T-helper 2 cell treated with Interferon-gamma antibody and Interleukin-4, amounts not matched to agents 5 μg/mL and 100 μg/mL, for 36 hours (primary cell): Measurements from ENCODE around the gene PTTG1IP.
"Not testable (repeated sequence)": the region's sequence is repeated elsewhere in the genome, so short reads cannot be mapped to it uniquely, and the experiment has no call there.

ENCODE experiments used
- DNase-seq: peaks from one replicate; pipeline ENCODE4 v3.0.0; 2021; ENCODE audit warnings: low spot score
- H3K27ac Mint-ChIP-seq: one replicate; pipeline ENCODE4 v1.8.0; 2021; ENCODE audit warnings: mild to moderate bottlenecking, mixed read lengths
- H3K27me3 Mint-ChIP-seq: one replicate; pipeline ENCODE4 v1.8.0; 2021; ENCODE audit warnings: low read depth, mixed read lengths
- H3K36me3 Mint-ChIP-seq: one replicate; pipeline ENCODE4 v1.8.0; 2021; ENCODE audit warnings: low read depth, mixed read lengths
- H3K4me1 Mint-ChIP-seq: one replicate; pipeline ENCODE4 v1.8.0; 2021; ENCODE audit warnings: low read depth, mixed read lengths
- H3K4me3 Mint-ChIP-seq: one replicate; pipeline ENCODE4 v1.8.0; 2022; ENCODE audit warnings: mild to moderate bottlenecking, moderate library complexity, mixed read lengths
- H3K9me3 Mint-ChIP-seq: one replicate; pipeline ENCODE4 v1.8.0; 2021; ENCODE audit warnings: mixed read lengths

The PTTG1IP gene

DNA sequence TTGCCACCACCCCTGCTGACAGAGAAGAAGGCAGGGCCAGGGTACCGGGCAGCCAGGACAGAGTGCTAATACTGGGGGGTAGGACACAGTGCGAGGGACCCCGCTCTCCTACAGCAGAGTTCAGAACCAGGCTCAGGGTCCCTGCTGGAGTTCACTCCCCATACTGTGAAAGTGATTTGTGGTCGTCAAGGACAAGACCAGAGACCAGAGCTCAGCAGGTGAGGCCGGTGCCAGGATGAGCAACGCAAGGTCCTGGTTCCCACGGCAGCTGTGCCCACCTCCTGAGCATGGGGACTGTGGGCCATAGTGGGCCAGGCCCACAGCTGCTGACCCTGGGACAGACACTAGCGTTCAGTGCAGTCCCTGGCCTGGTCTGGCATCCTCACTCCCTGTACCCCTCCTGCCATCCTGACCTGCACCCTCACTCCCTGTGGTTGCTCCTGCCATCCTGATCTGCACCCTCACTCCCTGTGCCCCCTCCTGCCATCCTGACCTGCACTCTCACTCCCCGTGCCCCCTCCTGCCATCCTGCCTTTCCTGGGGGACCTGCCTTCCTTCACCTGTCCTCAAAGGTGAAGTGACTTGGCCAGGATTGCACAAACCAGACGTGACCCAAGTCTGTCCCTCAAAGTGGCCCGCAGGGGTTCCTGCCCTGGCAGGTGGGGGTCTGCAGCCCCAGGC, 13.8 kb upstream of the PTTG1IP start:
- Mint-ChIP-seq H3K27me3 (no peaks in the 10 kb centered on the region), H3K36me3 (peaks cover 28% of the 10 kb centered on the region), H3K4me1 (peaks cover 2% of the 10 kb centered on the region), H3K9me3 (no peaks in the 10 kb centered on the region), H3K27ac (no peak overlapping the region), H3K4me3 (no peak overlapping the region)
- DNase-seq: no peak

- H3K27me3 Mint-ChIP-seq: no peaks in the 10 kb centered on the region
- no peak overlapping the region for H3K4me3 Mint-ChIP-seq
- H3K27ac Mint-ChIP-seq: no peak overlapping the region
- no peak for DNase-seq
- no peaks in the 10 kb centered on the region for H3K9me3 Mint-ChIP-seq
- peaks cover 8% of the 10 kb centered on the region for H3K4me1 Mint-ChIP-seq
- H3K36me3 Mint-ChIP-seq: peaks cover 28% of the 10 kb centered on the region
These were observed 12.9 kb upstream of the PTTG1IP start for GRCh38 chr21:44886113-44887075.

DNA sequence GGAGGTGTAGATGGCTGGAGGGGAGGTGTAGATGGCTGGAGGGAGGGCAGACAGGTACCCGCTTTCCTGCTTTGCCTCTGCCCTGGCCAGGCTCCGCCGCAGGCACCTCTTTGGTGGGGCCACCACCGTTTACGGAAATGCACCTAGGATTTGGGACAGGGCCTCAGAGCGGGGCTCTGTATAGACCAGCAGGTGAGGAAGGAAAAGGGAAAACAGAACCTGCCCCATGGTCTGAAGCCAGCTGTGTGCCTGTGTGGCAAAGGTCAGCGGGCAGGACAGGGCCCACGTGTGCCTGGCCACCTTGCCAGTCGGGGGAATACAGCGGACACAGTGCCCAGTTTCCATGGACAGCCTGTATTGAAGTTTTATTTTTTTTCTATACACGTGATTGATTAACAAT, 12.1 kb upstream of the PTTG1IP start:
- Mint-ChIP-seq H3K27me3 (no peaks in the 10 kb centered on the region), H3K4me3 (no peak overlapping the region), H3K9me3 (no peaks in the 10 kb centered on the region), H3K27ac (no peak overlapping the region), H3K36me3 (peaks cover 25% of the 10 kb centered on the region), H3K4me1 (peaks cover 16% of the 10 kb centered on the region)
- no peak for DNase-seq

- H3K4me3 Mint-ChIP-seq: no peak overlapping the region
- H3K27ac Mint-ChIP-seq: no peak overlapping the region
- H3K9me3 Mint-ChIP-seq: no peaks in the 10 kb centered on the region
- peaks cover 20% of the 10 kb centered on the region for H3K4me1 Mint-ChIP-seq
- H3K36me3 Mint-ChIP-seq: peaks cover 17% of the 10 kb centered on the region
- H3K27me3 Mint-ChIP-seq: no peaks in the 10 kb centered on the region
- no peak for DNase-seq
These were observed 10.6 kb upstream of the PTTG1IP start for GRCh38 chr21:44884097-44884496.

- H3K4me1 Mint-ChIP-seq: peaks cover 20% of the 10 kb centered on the region
- no peak overlapping the region for H3K4me3 Mint-ChIP-seq
- peaks cover 17% of the 10 kb centered on the region for H3K36me3 Mint-ChIP-seq
- H3K27me3 Mint-ChIP-seq: no peaks in the 10 kb centered on the region
- no peak overlapping the region for H3K27ac Mint-ChIP-seq
- no peaks in the 10 kb centered on the region for H3K9me3 Mint-ChIP-seq
- DNase-seq: no peak
These were observed 9.8 kb upstream of the PTTG1IP start for GRCh38 chr21:44883250-44883649.

DNA sequence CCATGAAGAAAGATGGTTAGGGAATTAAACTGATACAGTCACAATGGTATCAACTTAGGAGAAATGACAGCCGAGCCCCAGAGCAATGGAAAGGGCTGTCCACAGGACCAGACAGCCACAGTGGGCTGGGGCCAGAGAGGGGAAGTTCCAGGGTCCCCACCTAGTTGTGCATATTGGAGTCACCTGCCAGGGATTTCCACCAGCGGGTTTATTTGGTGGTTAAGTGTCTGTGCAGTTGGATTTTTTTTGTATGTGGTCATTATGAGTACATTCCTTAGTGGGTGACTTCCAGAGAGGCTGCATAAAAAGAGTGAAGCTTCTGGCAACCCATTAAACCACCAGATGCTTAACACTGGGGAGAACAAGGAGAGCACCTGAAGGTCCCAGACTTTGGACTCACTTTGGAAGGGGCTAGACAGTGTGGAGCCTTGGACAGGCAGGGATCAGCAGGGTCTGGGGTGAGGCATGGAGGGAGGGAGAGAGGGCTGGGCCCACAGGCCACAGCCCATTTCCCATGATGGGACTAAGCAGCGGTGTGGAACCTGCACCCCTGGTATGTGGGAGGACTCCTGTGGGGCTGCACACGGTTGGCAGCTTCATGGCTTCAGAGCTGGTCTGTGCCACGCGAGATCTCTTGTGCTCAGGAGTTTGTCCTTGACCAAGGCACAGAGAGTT, 7.8 kb upstream of the PTTG1IP start:
- H3K9me3 Mint-ChIP-seq: no peaks in the 10 kb centered on the region
- peaks cover 5% of the 10 kb centered on the region for H3K27me3 Mint-ChIP-seq
- peak; percentile 18 for DNase-seq

DNA sequence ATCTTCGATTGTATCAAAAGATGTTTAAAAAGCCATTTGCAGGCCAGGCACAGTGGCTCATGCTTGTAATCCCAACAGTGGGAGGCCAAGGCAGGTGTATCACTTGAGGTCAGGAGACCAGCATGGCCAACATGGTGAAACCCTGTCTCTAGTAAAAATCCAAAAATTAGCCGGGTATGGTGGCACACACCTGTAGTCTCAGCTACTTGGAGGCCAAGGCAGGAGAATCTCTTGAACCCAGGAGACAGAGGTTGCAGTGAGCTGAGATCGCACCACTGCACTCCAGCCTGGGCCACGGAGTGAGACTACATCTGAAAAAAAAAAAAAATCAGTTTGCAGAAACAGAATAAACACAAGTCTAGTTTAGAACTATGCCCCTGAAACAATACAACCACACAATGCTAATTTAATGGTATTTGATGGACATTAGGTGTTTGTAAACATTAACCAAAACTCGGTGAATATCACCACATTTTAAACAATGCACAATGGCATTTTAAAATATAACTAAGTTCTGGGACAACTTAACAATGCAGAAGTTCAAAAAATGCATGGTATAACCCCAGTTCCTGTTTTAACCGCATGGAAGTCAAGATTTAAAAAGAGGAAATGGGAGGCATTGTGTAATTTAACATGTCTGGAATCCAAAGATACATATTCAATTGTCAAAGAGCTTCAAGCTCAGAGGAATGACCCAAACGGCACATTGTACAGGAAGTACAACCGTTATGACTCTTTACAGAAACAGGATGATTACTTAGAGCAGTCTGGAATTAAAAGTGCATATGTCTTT, 7.1 kb upstream of the PTTG1IP start:
- peak overlapping the region; percentile 54 for H3K27ac Mint-ChIP-seq
- DNase-seq: no peak
- peaks cover 25% of the 10 kb centered on the region for H3K4me1 Mint-ChIP-seq
- peaks cover 5% of the 10 kb centered on the region for H3K27me3 Mint-ChIP-seq
- H3K36me3 Mint-ChIP-seq: peaks cover 3% of the 10 kb centered on the region
- H3K9me3 Mint-ChIP-seq: no peaks in the 10 kb centered on the region
- peak overlapping the region; percentile 2 for H3K4me3 Mint-ChIP-seq

More for the DNA sequence above, 7.8 kb upstream of the PTTG1IP start:
- Mint-ChIP-seq H3K36me3 (peaks cover 9% of the 10 kb centered on the region), H3K4me3 (peak overlapping the region; percentile 2), H3K27ac (peak overlapping the region; percentile 54), H3K4me1 (peaks cover 22% of the 10 kb centered on the region)

- H3K4me1 Mint-ChIP-seq: peaks cover 37% of the 10 kb centered on the region
- not testable (repeated sequence) for H3K36me3 Mint-ChIP-seq, H3K27ac Mint-ChIP-seq, DNase-seq, H3K27me3 Mint-ChIP-seq, H3K4me3 Mint-ChIP-seq, H3K9me3 Mint-ChIP-seq
These were observed 5.7 kb upstream of the PTTG1IP start for GRCh38 chr21:44879238-44879637.

GRCh38 chr21:44878053-44878982, 4.8 kb upstream of the PTTG1IP start:
- H3K27me3 Mint-ChIP-seq: peaks cover 5% of the 10 kb centered on the region
- no peak for DNase-seq
- no peaks in the 10 kb centered on the region for H3K9me3 Mint-ChIP-seq
- H3K4me3 Mint-ChIP-seq: no peak overlapping the region
- no peaks in the 10 kb centered on the region for H3K36me3 Mint-ChIP-seq
- H3K27ac Mint-ChIP-seq: no peak overlapping the region
- peaks cover 37% of the 10 kb centered on the region for H3K4me1 Mint-ChIP-seq

DNA sequence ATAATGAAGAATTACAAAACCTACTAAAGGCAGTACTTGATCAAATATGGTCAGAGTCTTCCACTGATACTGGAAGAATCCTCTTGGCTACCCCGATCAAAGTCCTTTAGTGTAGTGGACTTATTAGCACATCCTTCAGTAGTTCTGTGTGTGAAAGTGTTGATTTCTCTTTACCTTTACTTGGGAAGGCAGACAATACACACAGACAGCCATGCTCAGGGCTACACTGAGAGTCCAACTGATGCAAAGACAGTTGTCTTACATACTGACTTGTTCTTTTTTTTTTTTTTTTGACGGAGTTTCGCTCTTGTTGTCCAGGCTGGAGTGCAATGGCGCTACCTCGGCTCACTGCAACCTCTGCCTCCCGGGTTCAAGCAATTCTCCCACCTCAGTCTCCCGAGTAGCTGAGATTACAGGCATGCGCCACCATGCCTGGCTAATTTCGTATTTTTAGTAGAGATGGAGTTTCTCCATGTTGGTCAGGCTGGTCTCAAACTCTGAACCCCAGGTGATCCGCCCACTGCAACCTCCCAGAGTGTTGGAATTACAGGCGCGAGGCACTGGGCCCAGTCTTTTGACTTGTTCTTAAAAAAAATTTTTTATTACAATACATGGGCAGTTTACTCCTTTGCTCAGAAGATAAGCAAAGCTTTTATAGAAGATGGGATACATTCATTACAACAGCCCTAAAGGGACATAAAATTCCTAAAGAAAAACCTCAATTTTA, 3.5 kb upstream of the PTTG1IP start:
- Mint-ChIP-seq H3K4me1 (peaks cover 40% of the 10 kb centered on the region), H3K36me3 (peaks cover 3% of the 10 kb centered on the region), H3K27me3 (peaks cover 5% of the 10 kb centered on the region), H3K9me3 (no peaks in the 10 kb centered on the region), H3K4me3 (no peak overlapping the region), H3K27ac (no peak overlapping the region)
- DNase-seq: no peak

GRCh38 chr21:44875316-44875700, 1.8 kb upstream of the PTTG1IP start:
- Mint-ChIP-seq H3K27me3 (peaks cover 5% of the 10 kb centered on the region), H3K27ac (peak overlapping the region; percentile 94), H3K4me3 (peak overlapping the region; percentile 88), H3K4me1 (peaks cover 38% of the 10 kb centered on the region), H3K36me3 (peaks cover 7% of the 10 kb centered on the region), H3K9me3 (no peaks in the 10 kb centered on the region)
- DNase-seq: peak; percentile 23
